ENCODE results near the gene RBPJ. TPM values are rescaled to one million over a fixed set of nuclear protein-coding genes. Genes with fewer than 3 reads are reported as not detected.
"Not testable (repeated sequence)": the region's sequence is repeated elsewhere in the genome, so short reads cannot be mapped to it uniquely, and the experiment has no call there.

Gene RBPJ
- total RNA-seq, 1 donor from 2014 or later, result 38.2 TPM

DNA sequence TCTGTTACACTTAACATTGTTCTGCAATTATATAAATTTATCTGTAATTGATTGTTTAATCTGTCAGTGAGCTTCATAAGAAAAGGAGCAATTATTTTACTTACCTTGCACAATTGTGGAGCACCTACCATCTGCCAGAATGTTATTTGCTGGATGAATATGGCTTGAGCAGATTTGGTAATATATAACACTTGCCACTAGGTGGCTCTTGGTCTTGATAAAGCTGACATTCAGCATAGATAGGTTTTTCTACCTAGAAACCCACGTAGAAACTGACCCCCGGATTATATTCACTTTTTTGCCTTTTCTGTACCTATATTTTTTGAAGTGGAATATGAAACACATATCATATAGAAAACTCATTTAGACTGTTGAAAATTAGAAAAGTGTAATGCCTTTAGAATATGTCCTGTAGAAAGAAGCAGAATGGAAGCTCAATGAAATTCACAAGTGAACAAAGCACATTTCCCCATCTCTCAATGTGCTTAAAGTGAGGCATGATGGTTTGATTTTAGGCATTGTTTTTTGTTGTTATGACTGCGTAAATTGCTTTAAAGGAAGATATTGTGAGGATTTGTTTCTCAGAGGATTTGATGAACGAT is 9.5 kb downstream of the RBPJ start:
- intact Hi-C loops (cut with DNase I), result loop anchor here (2.0 kb wide), 1 partner anchor 81 kb away; no protein-coding TSS in a partner anchor
- no peak for DNase-seq (ENCODE audit: low spot score)

DNA sequence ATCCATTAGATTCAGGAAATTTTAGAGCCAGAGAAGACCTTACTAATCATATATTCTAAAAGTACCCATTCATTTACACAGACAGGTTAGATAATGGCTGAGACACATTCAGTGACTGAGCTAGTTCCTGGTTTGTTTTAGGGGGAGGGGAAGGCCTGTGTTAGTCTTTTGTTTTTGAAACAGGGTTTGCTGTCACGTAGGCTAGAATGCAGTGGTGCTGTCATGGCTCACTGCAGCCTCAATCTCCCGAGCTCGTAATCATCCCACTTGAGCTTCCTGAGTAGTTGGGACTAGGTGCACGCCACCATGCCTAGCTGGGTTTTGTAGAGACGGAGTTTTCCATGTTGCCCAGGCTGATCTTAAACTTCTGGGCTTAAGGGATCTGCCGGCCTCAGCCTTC is 10.1 kb downstream of the RBPJ start:
- intact Hi-C loops (cut with DNase I), result loop anchor here (2.0 kb wide), 1 partner anchor 80 kb away; no protein-coding TSS in a partner anchor

DNA sequence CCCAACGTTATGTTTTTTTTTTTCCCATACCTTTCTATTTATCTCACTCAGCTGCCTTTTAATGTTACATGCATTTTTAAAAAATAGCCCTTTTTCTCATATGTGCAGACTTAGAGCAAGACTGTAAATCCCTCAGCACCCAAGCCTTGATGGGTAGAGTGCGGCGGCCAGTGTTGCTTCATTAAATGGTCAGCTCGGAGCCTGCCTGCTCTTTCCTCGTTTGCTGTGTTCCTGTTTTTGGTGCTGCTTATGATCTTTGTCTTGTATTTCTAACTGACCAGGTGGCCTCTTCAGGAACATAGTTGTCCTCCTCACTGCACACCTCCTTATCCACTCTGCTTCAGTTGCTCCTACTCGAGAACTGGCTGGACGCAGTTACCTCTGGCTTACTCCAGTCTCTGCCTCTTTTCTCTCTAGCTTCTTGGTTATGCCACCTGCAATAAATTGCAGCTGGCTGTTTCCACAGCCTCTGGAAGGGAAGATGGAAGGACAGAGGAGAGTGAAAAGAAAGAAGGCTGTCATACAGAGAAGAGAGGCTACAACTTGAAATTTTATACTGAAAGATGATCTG is 10.7 kb downstream of the RBPJ start:
- DNase-seq (ENCODE audit: low spot score), result no peak
- intact Hi-C loops (cut with DNase I), result loop anchor here (2.0 kb wide), 1 partner anchor 79 kb away; no protein-coding TSS in a partner anchor

More for the DNA sequence above, 10.1 kb downstream of the RBPJ start:
- no peak for DNase-seq (ENCODE audit: low spot score)

DNA sequence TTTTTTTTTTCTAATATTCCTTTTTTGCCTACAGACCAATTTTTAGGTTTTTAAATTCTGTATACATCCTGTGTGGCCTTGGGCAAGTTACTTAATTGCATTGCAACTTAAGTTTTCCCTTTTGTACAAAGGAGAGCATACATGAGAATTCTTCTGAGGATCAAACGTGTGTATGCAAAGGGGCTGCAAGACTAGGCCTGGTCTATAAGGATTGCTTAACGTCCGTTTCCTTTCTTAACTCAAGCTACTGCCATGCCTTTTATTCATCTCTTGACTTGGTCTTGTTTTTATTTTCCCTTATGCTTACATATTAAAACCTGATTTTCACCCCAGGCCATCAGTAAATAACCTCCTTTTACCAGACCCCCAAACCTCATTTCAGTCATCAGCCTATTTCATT is 13.6 kb downstream of the RBPJ start:
- intact Hi-C loops (cut with DNase I), result no loop called here
- no peak for DNase-seq (ENCODE audit: low spot score)

DNA sequence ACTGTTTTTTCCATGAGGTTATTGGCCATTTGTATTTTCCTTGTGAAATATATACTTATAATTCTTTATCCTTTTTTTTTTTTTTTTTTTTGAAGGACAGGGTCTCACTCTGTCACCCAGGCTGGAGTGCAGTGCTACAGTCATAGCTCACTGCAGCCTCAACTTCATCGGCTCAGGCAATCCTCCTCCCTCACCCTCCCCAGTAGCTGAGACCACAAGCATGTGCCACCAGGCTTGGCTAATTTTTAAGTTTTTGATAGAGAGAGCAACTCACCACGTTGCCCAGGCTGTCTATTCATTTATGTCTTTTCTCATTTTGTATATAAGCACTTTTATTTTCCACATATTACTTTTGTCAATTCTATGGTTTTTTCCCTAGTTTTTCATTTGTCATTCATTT is 16.8 kb downstream of the RBPJ start:
- intact Hi-C loops (cut with DNase I), result no loop called here
- no peak for DNase-seq (ENCODE audit: low spot score)

DNA sequence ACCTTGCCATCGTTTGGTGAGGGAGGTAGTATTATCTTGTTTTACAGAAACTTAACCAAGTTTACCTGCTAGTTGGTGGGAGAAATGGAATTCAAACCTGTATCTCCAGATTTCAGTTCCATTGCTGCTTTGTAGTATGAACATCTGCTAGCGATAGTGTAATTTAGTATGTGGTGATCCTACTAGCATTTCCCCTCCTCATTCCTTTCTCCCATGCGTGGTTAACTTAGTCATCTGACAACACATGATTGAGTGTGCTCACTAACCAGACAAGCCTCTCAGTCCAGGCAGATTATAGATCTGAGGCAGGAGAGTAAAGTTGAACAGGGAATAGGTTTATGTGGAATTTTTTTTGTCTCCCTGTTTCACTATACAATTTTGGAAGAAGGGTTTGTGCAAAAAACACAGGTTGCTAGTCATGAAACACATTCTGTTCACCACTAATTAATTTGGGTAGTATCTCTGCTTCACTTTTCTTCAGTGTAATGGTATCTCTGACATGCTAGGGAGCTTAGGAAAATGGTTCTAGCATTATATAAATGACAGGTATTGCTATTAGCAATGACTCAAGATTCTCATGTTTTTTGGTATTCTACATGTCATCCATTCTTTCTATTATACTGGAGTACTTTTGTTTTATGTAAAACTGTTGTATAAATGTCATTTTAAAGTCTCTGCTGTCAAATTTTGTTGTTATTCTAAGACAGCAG is 21.7 kb downstream of the RBPJ start:
- DNase-seq (ENCODE audit: low spot score), result no peak
- intact Hi-C loops (cut with DNase I), result no loop called here

DNA sequence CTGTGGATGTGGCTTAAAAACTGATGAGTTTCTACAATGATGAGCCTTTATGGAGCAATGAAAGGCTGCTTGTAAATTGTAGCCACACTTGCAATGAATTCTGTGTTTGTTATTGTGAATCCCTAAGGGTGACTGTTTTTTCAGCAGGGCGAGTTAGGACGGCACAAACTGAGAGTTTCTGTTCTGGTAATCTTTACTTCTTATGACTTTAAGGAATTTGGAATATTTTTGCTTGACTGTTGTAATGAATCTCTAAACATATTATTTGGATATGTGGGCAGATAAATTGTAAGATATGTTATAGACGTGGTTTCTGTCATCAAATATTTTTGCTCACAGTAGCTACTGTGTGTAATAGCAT is 22.2 kb downstream of the RBPJ start:
- DNase-seq (ENCODE audit: low spot score), result no peak
- intact Hi-C loops (cut with DNase I), result no loop called here

DNA sequence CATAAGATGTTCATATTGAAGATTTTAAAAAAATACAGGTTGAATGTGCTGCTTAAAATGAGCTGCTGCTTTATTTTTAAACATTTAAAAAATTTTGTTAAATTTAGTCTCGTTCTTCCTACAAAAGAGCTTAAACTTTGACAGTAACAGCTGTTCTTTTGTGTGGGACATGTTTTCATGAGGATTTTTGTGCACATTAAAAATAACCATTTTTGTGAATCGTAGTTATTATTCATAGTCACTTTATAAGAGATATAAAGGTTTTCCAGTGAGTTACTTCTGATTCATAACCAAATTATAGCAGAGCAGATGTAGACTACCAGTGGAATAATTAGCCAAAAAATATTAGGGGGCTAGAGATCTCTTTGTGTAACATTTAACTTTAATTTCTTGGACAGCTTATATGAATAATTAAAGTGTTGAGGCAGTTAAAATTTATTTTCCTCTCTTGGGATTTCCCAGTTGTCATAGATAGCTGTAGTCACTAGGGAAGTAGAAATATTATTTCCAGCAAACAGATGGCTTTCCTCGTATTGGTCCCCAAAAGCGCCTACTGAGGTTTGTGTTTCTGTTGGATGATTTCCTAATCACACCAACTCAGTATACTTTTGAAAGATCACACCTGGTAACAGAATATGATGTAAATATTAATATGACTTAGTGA is 24.2 kb downstream of the RBPJ start:
- intact Hi-C loops (cut with DNase I), result no loop called here
- DNase-seq (ENCODE audit: low spot score), result no peak

DNA sequence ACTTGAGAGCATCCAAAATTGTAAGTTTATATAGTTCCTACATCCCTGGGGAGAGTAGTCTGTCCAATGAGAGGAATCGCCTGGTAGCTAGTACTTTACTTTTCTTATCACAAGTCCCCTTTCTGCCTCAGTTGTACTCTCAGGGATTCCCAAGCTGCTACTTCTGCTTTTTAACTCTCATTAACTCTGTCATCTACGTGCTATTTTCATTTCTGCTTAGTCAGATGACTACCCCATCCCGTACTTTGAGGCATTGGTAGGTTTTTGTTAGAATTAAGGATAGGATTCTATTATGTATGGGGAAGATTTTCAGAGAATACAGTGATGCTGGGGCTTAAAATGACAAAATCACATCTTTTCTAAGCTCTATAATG is 24.7 kb downstream of the RBPJ start:
- intact Hi-C loops (cut with DNase I), result no loop called here
- DNase-seq (ENCODE audit: low spot score), result no peak

DNA sequence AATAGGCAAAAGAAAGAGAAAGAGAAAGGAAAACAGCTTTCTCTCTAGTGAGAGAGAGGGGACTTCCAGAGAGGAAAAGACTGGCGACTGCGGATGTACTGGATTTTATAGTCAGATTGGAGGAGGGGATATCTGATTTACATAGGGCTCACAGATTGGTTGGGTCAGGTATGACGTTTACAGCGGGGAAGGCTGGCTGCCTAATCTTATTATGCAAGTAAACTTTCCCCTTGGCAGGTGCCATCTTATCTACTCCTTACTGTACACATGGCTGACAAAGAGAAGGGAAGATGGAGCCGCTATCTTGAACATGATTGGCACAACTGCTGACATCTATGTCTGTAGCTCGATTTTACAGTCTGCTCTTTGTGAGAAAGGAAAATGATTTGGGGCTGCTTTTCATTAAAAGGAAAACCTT is 25.4 kb downstream of the RBPJ start:
- intact Hi-C loops (cut with DNase I), result no loop called here
- DNase-seq (ENCODE audit: low spot score), result no peak

DNA sequence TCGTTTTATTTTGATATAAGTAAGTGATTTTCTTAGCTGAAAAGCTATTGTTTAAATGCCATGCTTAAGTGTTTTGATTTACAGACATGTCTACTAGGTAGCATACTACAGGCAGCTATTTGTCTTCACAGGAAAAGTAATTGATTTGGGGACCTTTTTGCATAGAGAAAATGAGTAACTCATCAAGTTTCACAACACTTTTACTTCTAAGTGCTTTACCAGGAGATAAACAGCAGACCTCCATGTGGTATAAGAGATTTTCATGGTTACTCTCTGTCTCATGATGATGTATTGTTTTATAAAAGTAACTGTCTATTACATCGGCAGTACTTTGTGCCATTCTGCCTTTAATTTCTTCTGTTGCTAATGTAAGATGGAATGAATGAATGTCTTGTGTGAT is 28.7 kb downstream of the RBPJ start:
- intact Hi-C loops (cut with DNase I), result no loop called here

DNA sequence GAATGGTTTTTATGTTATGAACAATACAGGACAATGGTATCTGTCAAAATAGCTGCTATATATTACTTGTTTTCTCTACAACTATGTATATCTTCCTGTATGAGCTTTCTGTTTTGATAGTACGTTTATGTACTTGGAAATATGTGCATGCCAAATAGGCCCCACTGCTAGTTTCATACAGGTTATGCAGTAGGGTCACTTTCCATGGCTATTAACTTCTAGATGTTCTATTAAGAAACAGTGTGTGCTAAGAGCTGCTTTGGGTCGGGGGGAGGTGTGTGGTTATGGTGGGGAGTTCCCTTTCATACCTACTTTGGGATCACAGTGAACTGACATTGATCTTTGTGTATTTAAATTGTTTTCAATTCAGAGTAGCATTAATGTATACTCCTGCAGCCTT is 30.9 kb downstream of the RBPJ start:
- DNase-seq (ENCODE audit: low spot score), result no peak
- intact Hi-C loops (cut with DNase I), result no loop called here

More for the DNA sequence above, 28.7 kb downstream of the RBPJ start:
- no peak for DNase-seq (ENCODE audit: low spot score)

DNA sequence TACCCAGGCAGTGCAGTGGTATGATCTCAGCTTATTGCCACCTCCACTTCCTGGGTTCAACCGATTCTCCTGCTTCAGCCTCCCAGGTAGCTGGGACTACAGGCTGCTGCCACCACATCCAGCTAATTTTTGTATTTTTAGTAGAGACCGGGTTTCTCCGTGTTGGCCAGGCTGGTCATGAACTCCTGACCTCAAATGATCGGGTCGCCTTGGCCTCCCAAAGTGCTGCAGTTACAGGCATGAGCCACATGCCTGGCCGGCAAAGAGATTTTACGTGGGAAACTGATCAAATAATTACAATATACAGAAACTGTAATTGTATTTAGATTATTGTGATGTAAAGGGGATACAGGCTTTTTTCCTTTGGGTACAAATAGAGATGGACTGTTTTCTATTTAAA is 33.7 kb downstream of the RBPJ start:
- intact Hi-C loops (cut with DNase I), result no loop called here
- DNase-seq (ENCODE audit: low spot score), result no peak

DNA sequence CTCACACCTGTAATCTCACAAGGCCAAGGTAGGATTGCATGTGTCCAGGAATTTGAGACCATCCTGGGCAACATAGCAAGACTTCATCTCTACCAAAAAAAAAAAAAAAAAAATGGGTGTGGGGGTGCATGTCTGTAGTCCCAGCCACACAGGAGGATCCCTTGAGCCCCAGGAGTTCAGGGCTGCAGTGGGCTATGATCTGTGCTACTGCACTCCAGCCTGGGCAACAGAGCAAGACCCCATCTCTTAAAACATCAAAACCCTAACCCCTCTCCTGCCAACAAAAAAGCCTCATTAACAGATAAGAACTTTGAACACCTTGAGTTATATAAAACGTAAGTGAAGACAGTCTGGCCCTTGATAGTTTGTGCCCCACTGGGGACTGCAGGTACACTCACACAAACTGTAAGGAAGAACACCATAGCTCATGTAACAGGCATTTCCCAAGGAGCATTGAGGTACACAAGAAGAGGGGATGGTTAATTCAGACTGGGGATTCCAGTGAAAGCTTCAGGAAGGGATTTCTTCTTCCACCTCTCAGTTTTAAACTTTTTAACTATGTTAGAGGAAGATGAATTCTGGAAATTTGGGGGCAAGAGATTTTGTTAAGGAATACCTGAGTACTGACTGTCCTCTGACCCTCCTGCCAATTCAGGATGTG is 34.7 kb downstream of the RBPJ start:
- DNase-seq (ENCODE audit: low spot score), result no peak
- intact Hi-C loops (cut with DNase I), result no loop called here

DNA sequence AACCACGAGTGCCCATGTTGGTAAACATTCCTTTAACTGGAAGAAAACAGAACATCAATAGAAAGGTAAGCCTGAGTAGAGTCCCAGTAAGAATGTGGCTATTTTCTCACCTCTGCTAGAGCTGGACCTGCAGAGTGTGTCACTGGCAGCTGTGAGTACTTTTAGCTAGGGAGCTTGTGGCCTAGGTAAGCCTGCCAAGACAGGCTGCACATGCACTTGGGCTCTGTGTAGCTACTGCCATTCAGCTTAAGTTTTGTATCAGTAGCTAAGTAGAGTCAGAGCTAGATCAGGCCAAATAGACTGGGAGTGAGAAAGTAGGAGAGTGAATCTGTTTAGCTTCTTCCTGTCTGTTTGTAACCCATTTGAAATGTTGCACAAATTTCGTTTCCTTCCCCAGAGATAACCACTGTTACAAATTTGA is 35.3 kb downstream of the RBPJ start:
- no peak for DNase-seq (ENCODE audit: low spot score)

DNA sequence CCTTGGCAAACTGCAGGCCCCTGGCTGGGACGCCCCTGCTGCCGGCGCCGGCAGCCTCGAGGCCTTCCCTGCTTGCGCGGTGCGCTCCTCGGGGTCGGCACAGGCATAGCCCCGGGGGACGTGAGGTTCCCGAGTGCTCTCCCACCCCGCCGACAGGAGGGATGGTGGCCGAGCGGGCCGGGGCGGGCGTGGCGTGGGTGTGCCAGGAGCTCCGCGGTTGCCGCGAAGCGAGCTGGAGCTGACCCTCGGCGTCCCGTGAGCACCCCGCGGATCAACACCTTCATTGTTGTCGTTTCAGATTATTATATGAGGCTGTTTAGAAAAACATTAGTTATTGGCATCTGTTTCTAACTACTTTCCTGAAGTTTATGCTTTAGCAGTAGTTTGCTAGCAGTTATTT is 38.7 kb downstream of the RBPJ start:
- DNase-seq (ENCODE audit: low spot score), result not testable (repeated sequence)

More for the DNA sequence above, 35.3 kb downstream of the RBPJ start:
- intact Hi-C loops (cut with DNase I), result no loop called here

DNA sequence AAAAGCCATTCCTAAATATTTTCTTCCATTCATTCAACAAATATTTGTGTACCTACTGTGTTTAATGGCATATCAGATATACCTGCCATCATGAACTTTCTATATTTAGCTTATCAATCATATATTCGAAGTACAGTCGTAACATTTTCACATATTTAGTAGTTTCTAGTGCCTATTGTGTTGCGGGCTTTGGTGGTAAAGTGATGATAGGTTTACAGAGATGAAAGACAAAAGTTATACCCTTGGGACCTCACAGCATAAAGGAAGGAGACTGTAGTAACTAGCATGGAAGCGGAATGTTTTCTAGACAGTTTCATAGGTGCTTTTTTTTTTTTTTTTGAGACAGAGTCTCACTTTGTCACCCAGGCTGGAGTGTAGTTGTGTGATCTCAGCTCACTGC is 39.5 kb downstream of the RBPJ start:
- intact Hi-C loops (cut with DNase I), result no loop called here
- no peak for DNase-seq (ENCODE audit: low spot score)

More for the DNA sequence above, 38.7 kb downstream of the RBPJ start:
- intact Hi-C loops (cut with DNase I), result not testable (repeated sequence)

DNA sequence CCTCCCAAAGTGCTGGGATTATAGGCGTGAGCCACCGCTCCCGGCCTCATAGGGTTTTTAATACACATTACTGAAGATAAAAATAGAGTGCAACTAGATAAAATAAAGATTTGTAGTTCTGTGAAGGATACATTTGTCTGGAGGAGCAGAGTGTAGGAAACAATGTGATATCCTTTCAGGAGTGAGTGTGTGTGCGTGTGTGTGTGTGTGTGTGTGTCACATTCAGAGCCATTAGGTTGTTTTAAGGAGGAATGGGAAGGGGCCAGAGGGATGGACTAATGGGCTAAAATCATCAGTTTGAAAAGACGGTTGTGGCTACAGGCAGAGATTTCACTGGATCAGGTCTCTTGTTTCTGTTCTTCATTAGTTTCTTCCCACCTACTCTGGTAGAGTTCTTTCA is 40.0 kb downstream of the RBPJ start:
- DNase-seq (ENCODE audit: low spot score), result no peak
- intact Hi-C loops (cut with DNase I), result no loop called here

DNA sequence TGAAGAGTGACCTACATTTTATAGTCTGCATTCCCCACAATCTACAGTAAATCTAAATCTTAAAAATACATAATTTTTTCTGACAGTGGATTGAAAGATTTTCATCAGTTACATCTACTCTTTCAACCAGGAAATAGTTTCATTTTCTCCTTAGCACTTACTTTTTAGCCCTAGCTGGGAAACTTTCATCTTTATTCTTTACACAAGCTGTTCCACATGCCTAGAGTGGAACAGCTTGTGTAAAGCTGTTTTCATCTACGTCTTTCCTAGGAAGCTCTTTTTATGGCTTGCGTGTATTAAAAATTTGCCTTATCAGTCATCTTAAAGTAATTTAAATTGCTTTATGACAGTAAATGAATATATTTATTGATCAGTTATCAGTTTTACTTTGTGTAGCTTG is 40.5 kb downstream of the RBPJ start:
- no peak for DNase-seq (ENCODE audit: low spot score)
- intact Hi-C loops (cut with DNase I), result no loop called here

Measured in cardiac septum (tissue), 1 donor.